Measurements from ENCODE around the gene USP40. TPM values are rescaled to one million over a fixed set of nuclear protein-coding genes. Genes with fewer than 3 reads are reported as not detected.

Gene USP40
- total and polyA plus RNA-seq, 9 of the 15 experiments (the other 6 are each of a cell fraction or from before 2014, with no cell fraction given) = 5.5 to 15.0 (median 9.3) TPM

DNA sequence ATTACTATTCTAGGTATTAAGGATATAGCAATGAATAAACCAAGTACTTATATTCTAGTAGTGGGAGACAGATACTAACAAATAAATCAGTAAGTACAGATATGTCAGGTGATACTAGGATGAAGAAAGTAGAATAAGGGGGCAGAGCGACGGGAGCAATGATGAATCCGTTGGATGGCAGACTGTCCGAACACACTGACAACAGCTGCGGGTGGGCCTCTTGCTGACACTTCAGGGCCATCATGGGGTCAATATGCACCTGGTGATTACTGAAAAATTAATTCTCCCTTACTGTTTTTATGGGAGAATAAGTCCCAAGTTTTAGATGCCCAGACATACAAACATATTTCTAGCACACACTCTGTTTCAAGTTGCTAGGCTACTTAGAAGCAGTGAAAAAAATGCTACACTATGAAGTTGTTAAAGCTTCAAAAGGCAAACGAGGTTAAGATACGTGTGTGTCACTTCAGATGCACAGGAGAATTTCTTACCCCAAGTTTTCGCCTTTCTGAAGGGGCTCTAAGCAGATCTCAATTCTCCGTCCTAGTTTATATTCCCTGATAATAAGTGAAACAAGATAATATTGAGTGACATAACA, 78.7 kb downstream of the USP40 start:
- TF ChIP-seq, protein P1, sequence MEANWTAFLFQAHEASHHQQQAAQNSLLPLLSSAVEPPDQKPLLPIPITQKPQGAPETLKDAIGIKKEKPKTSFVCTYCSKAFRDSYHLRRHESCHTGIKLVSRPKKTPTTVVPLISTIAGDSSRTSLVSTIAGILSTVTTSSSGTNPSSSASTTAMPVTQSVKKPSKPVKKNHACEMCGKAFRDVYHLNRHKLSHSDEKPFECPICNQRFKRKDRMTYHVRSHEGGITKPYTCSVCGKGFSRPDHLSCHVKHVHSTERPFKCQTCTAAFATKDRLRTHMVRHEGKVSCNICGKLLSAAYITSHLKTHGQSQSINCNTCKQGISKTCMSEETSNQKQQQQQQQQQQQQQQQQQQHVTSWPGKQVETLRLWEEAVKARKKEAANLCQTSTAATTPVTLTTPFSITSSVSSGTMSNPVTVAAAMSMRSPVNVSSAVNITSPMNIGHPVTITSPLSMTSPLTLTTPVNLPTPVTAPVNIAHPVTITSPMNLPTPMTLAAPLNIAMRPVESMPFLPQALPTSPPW (CRISPR knock-in tag; IDR thresholded peaks at IDR 0.05) = no peak
- TF ChIP-seq, protein P2, sequence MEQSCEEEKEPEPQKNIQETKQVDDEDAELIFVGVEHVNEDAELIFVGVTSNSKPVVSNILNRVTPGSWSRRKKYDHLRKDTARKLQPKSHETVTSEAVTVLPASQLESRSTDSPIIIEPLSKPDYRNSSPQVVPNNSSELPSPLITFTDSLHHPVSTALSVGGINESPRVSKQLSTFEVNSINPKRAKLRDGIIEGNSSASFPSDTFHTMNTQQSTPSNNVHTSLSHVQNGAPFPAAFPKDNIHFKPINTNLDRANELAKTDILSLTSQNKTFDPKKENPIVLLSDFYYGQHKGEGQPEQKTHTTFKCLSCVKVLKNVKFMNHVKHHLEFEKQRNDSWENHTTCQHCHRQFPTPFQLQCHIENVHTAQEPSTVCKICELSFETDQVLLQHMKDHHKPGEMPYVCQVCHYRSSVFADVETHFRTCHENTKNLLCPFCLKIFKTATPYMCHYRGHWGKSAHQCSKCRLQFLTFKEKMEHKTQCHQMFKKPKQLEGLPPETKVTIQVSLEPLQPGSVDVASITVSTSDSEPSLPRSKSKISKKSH (CRISPR knock-in tag; IDR thresholded peaks at IDR 0.05) = no peak
- TF ChIP-seq ZC3H11A (IDR thresholded peaks at IDR 0.05; ENCODE audit: low read depth, low read length) (no peak), FOS (IDR thresholded peaks at IDR 0.05; ENCODE audit: extremely low read depth, insufficient read length) (no peak), STAT5B (CRISPR knock-in tag; IDR thresholded peaks at IDR 0.05) (no peak), FUS (optimal IDR thresholded peaks at IDR 0.05; ENCODE audit: low read depth, low read length) (no peak), ETV6 (IDR thresholded peaks at IDR 0.05; ENCODE audit: borderline replicate concordance in 1 of 2, low read depth in 2 of 2, low read length in 1 of 2) (no peak), ETV6 (CRISPR knock-in tag; IDR thresholded peaks at IDR 0.05; ENCODE audit: borderline replicate concordance) (no peak), SPI1 (IDR thresholded peaks at IDR 0.05; ENCODE audit: borderline replicate concordance, low read depth, low read length) (no peak), ZNF217 (CRISPR knock-in tag; IDR thresholded peaks at IDR 0.05) (no peak), THRAP3 (IDR thresholded peaks at IDR 0.05; ENCODE audit: borderline replicate concordance) (no peak), RHOXF2B (CRISPR knock-in tag; conservative IDR thresholded peaks at IDR 0.05) (no peak), ZFP30 (CRISPR knock-in tag; IDR thresholded peaks at IDR 0.05; ENCODE audit: borderline replicate concordance) (no peak)
- Histone ChIP-seq H4K20me1 (replicated peaks; ENCODE audit: control insufficient read depth, insufficient read depth, low read length) (no peaks in the 10 kb centered on the region), H3K4me2 (ENCODE audit: insufficient read depth, low read length) (no peak overlapping the region), H3K9ac (ENCODE audit: insufficient read depth in 1 of 2, low read depth in 2 of 2, low read length in 2 of 2) (no peak overlapping the region), H2AFZ (ENCODE audit: low read depth, low read length) (no peak overlapping the region), H3K9me3 (replicated peaks; ENCODE audit: control insufficient read depth, insufficient read depth, low read depth, low read length) (no peaks in the 10 kb centered on the region), H3K27me3 (ENCODE audit: control insufficient read depth in 2 of 2, insufficient read depth in 2 of 2, low read length in 2 of 2) (no peaks in the 10 kb centered on the region), H3K4me1 (replicated peaks in 1 of 2; ENCODE audit: control insufficient read depth in 2 of 2, insufficient read depth in 2 of 2, low read length in 2 of 2) (peaks cover 0 to 4% of the 10 kb centered on the region in 2 experiments; a peak in 3 of 5 replicates), H3K4me3 (no peak overlapping the region), H3K36me3 (ENCODE audit: control insufficient read depth, insufficient read depth, low read length) (peaks cover 11% of the 10 kb centered on the region; the same call in 1 of the 3 replicates), H3K79me2 (ENCODE audit: control insufficient read depth, insufficient read depth, low read length) (no peaks in the 10 kb centered on the region), H3K27ac (ENCODE audit: extremely low read depth, low read depth, low read length) (no peak overlapping the region), H3K9me1 (ENCODE audit: control insufficient read depth, insufficient read depth, low read length) (no peaks in the 10 kb centered on the region)
- no TSS peak for BruUV-seq (replicated peaks)
- in situ Hi-C loops (cut with MboI) (no loop called here), intact Hi-C loops (cut with micrococcal nuclease) (no loop called here)
- ATAC-seq (no peak), FAIRE-seq (no peak), DNase-seq (ENCODE audit: extremely low read depth in 1 of 4, low spot score in 3 of 4) (no peak)
- ChIA-PET POLR2A (no interaction called here), CTCF (ENCODE audit: low intra/inter-chr PET ratio) (no interaction called here)
- 81% methylated on average over 9 of the region's 9 CpGs for WGBS (ENCODE audit: insufficient coverage, low coverage, missing lambda C conversion rate)
